K562 (cell line): Measurements from ENCODE around the gene IVL. TPM values are rescaled to one million over a fixed set of nuclear protein-coding genes. Genes with fewer than 3 reads are reported as not detected.

Source experiments
- ATAC-seq: fragments of 200-7000 bp; cut with Tn5 transposase; 3 replicates; pipeline ENCODE4 v1.9.1; 2020; ENCODE audit warnings: moderate library complexity
- BruUV-seq: library from RNA; stranded (reverse); fragments of 400-500 nt; replicated peaks from 2 replicates; lab custom pipeline; 2021; lab: Mats Ljungman, UMichigan
- CTCF ChIA-PET: fragments of 300-600 bp; formaldehyde crosslinking; extraction: SDS; loops from one replicate; lab custom pipeline; 2021; ENCODE audit warnings: low intra/inter-chr PET ratio; lab: Yijun Ruan, JAX
- POLR2A ChIA-PET: fragments of 300-600, 350-650 bp; sonication (Branson Sonifier 250); formaldehyde crosslinking; extraction: SDS; loops from one replicate; lab custom pipeline; 2021; ENCODE audit warnings: antibody characterized with exemption, inconsistent platforms; lab: Yijun Ruan, JAX
- DNase-seq, 4 experiments: peaks; one replicate each; pipeline versions ENCODE4 v3.0.0 to v3.0.0-alpha.2; 2011 to 2018; ENCODE audit warnings: low spot score in 3 of 4, mixed read lengths in 3 of 4; ENCODE audit errors: extremely low read depth in 1 of 4
- FAIRE-seq: peaks from 2 replicates; lab custom pipeline; 2011; peaks lifted over from hg19 to GRCh38; lab: Jason Lieb, UNC
- H2AFZ ChIP-seq: 2 replicates; pipeline ENCODE4 v1.6.0; 2011; ENCODE audit warnings: low read depth, low read length, control low read depth, inconsistent platforms
- H3K27ac ChIP-seq: fragments of 200-600 bp; 3 replicates; pipeline ENCODE4 v1.8.0; 2011; ENCODE audit warnings: low read depth, mild to moderate bottlenecking, control low read depth, inconsistent platforms, low read length, moderate library complexity, mixed read lengths; ENCODE audit errors: extremely low read depth
- H3K27me3 ChIP-seq, 2 experiments: fragments of 300-600 bp in 1 of 2; 2 replicates in 1 of 2; 3 replicates in 1 of 2; pipeline versions ENCODE4 v1.6.0 to v1.8.0; 2011; ENCODE audit warnings: inconsistent platforms in 2 of 2, low read length in 2 of 2, mild to moderate bottlenecking in 1 of 2, mixed read lengths in 1 of 2, moderate library complexity in 1 of 2; ENCODE audit not compliant: control insufficient read depth in 2 of 2, insufficient read depth in 2 of 2
- H3K36me3 ChIP-seq: fragments of 300-600 bp; 3 replicates; pipeline ENCODE4 v1.8.0; 2011; ENCODE audit warnings: mild to moderate bottlenecking, low read length, inconsistent platforms; ENCODE audit not compliant: control insufficient read depth, insufficient read depth
- H3K4me1 ChIP-seq, 2 experiments: fragments of 200-600 bp in 1 of 2; replicated peaks in 1 of 2; 2 replicates in 1 of 2; 3 replicates in 1 of 2; pipeline versions ENCODE4 v1.5.1 to v1.8.0; 2011; ENCODE audit warnings: inconsistent platforms in 2 of 2, low read length in 2 of 2, mild to moderate bottlenecking in 1 of 2, mixed read lengths in 1 of 2, moderate library complexity in 1 of 2; ENCODE audit not compliant: control insufficient read depth in 2 of 2, insufficient read depth in 2 of 2
- H3K4me2 ChIP-seq: 2 replicates; pipeline ENCODE4 v1.6.1; 2011; ENCODE audit warnings: low read length, control low read depth, inconsistent platforms, mixed read lengths; ENCODE audit not compliant: insufficient read depth
- H3K4me3 ChIP-seq: fragments of 200-600 bp; sonication (generic), shearing (Covaris generic); 2 replicates; pipeline ENCODE4 v1.5.1; 2016; ENCODE audit warnings: control low read depth, inconsistent platforms
- H3K79me2 ChIP-seq: fragments of 200-600 bp; 3 replicates; pipeline ENCODE4 v1.8.0; 2011; ENCODE audit warnings: low read length, inconsistent platforms; ENCODE audit not compliant: control insufficient read depth, insufficient read depth
- H3K9ac ChIP-seq, 2 experiments: 2 replicates each; pipeline versions ENCODE4 v1.6.0 to v1.6.1; 2011; ENCODE audit warnings: low read depth in 2 of 2, low read length in 2 of 2, control low read depth in 1 of 2, inconsistent platforms in 1 of 2, mild to moderate bottlenecking in 1 of 2, mixed read lengths in 1 of 2; ENCODE audit not compliant: insufficient read depth in 1 of 2
- H3K9me1 ChIP-seq: one replicate; pipeline ENCODE4 v1.6.0; 2011; ENCODE audit warnings: inconsistent platforms, mild to moderate bottlenecking, low read length, moderate library complexity; ENCODE audit not compliant: control insufficient read depth, insufficient read depth
- H3K9me3 ChIP-seq: replicated peaks from 2 replicates; pipeline ENCODE4 v1.5.1; 2011; ENCODE audit warnings: low read depth, low read length, inconsistent platforms; ENCODE audit not compliant: control insufficient read depth, insufficient read depth
- H4K20me1 ChIP-seq: replicated peaks from 2 replicates; pipeline ENCODE4 v1.6.1; 2011; ENCODE audit warnings: low read length, inconsistent platforms, mixed read lengths; ENCODE audit not compliant: control insufficient read depth, insufficient read depth
- CHAMP1 ChIP-seq: fragments of 450-650 bp; IDR thresholded peaks from 2 replicates; pipeline ENCODE4 v1.6.1; 2016; ENCODE audit warnings: mild to moderate bottlenecking
- CUX1 ChIP-seq: fragments of 200-800 bp; sonication (Bioruptor generic); IDR thresholded peaks from 2 replicates; pipeline ENCODE4 v1.6.1; 2016; ENCODE audit warnings: missing genetic modification characterization, missing compliant biosample characterization
- FOXM1 ChIP-seq, 2 experiments: fragments of 450-650 bp in 1 of 2; sonication (generic) in 1 of 2; formaldehyde crosslinking in 1 of 2; IDR thresholded peaks; 2 replicates each; pipeline versions ENCODE4 v1.6.1 to v1.9.0; 2017 to 2022; ENCODE audit warnings: low read depth in 2 of 2, mild to moderate bottlenecking in 2 of 2, missing genetic modification reagents in 1 of 2, moderate library complexity in 1 of 2
- IFI16 ChIP-seq: fragments of 250-450 bp; sonication (Bioruptor Pico); IDR thresholded peaks from 2 replicates; pipeline ENCODE4 v2.1.2; 2022; ENCODE audit warnings: mild to moderate bottlenecking, inconsistent platforms
- MXI1 ChIP-seq: IDR thresholded peaks from 2 replicates; pipeline ENCODE4 v1.6.1; 2011; ENCODE audit warnings: low read depth, mild to moderate bottlenecking, improper control_type of control experiment, low read length
- THAP12 ChIP-seq: fragments of 250-450 bp; sonication (Bioruptor Pico); IDR thresholded peaks from 2 replicates; pipeline ENCODE4 v1.9.0; 2021; ENCODE audit warnings: mild to moderate bottlenecking, inconsistent platforms
- ZNF12 ChIP-seq: sonication (generic); formaldehyde crosslinking; IDR thresholded peaks from 2 replicates; pipeline ENCODE4 v1.4.0; 2020; ENCODE audit warnings: mild to moderate bottlenecking, missing genetic modification reagents
- ZNF197 ChIP-seq: fragments of 200-800 bp; sonication (Bioruptor generic); IDR thresholded peaks from 2 replicates; pipeline ENCODE4 v1.6.1; 2016; ENCODE audit warnings: low read depth, missing genetic modification characterization, missing compliant biosample characterization
- ZNF717 ChIP-seq: fragments of 250-450 bp; sonication (Bioruptor Pico); IDR thresholded peaks from 2 replicates; pipeline ENCODE4 v1.5.0; 2021
- ZNF830 ChIP-seq: fragments of 250-450 bp; sonication (Bioruptor Pico); IDR thresholded peaks from 2 replicates; pipeline ENCODE4 v1.5.0; 2021; ENCODE audit warnings: mild to moderate bottlenecking
- WGBS: fragments of 100-300 bp; shearing (Covaris generic); methylation state at CpG from one replicate; pipeline ENCODE4 v1.1.6; 2016; ENCODE audit warnings: low coverage, mixed read lengths; ENCODE audit not compliant: insufficient coverage; ENCODE audit errors: missing lambda C conversion rate; 5-methylcytosine and 5-hydroxymethylcytosine counted together
- in situ Hi-C: fragments of 300-500 bp; cut with MboI; formaldehyde crosslinking; loops from 4 replicates; pipeline ENCODE4 v1.15.0; 2018; ENCODE audit warnings: inconsistent platforms, mixed read lengths
- intact Hi-C: fragments of 100-400 bp; cut with micrococcal nuclease; formaldehyde crosslinking; loops from 2 replicates; pipeline ENCODE4 v1.14.2; 2022
- polyA plus RNA-seq, 8 experiments: library from polyadenylated mRNA; depleted of rRNA in 4 of 8; stranded (reverse) in 5 of 8; unstranded in 3 of 8; fragments of >200 nt; fragmentation: Nextera tagmentation in 2 of 8; fragmentation: Illumina TruSeq in 1 of 8; extraction: Ambion mirVana in 2 of 8; extraction: Trizol in 1 of 8; gene quantifications; 2 replicates each; pipeline versions ENCODE4 v1.2.1 to v1.2.3, GENCODE V29; 2011 to 2014; ENCODE audit warnings: inconsistent platforms in 1 of 8, missing spikeins in 1 of 8
- total RNA-seq, 7 experiments: library from RNA; depleted of rRNA in 6 of 7; stranded (reverse); fragments of >200 nt in 6 of 7; fragmentation: Illumina TruSeq in 2 of 7; extraction: Trizol in 2 of 7; gene quantifications; 2 replicates each; pipeline versions ENCODE4 v1.2.1 to v1.2.3, GENCODE V29; 2011 to 2021; ENCODE audit warnings: low replicate concordance in 1 of 7

The IVL gene
- total and polyA plus RNA-seq, 9 of the 15 experiments (the other 6 are each of a cell fraction or from before 2014, with no cell fraction given) = not detected

- Histone ChIP-seq H3K9me3 (no peaks in the 10 kb centered on the region), H3K79me2 (no peaks in the 10 kb centered on the region), H3K9ac (no peak overlapping the region; a peak in 1 of 4 replicates), H4K20me1 (no peaks in the 10 kb centered on the region), H2AFZ (no peak overlapping the region), H3K27ac (no peak overlapping the region), H3K4me2 (no peak overlapping the region), H3K27me3 (peaks cover 0 to 16% of the 10 kb centered on the region in 2 experiments; a peak in 1 of 5 replicates), H3K4me1 (no peaks in the 10 kb centered on the region), H3K4me3 (no peak overlapping the region), H3K9me1 (no peaks in the 10 kb centered on the region), H3K36me3 (no peaks in the 10 kb centered on the region)
- 1% methylated on average over 7 of the region's 8 CpGs for WGBS
- no TSS peak for BruUV-seq
- ATAC-seq = no peak
- ChIA-PET POLR2A (no interaction called here), CTCF (interaction anchor here (0.5 kb wide), 1 partner anchor 12 kb away, joined by 3 read pairs; no protein-coding TSS in a partner anchor)
- intact Hi-C loops (no loop called here), in situ Hi-C loops (no loop called here)
- no peak for FAIRE-seq
- DNase-seq = no peak
- no peak for TF ChIP-seq ZNF12 (CRISPR knock-in tag)
- TF ChIP-seq ZNF197 = no peak
- no peak for TF ChIP-seq THAP12 (CRISPR knock-in tag)
- TF ChIP-seq FOXM1 (IDR thresholded peaks at IDR 0.05; ENCODE audit: low read depth) = no peak
- TF ChIP-seq FOXM1 (CRISPR knock-in tag; IDR thresholded peaks at IDR 0.05; ENCODE audit: low read depth) = no peak
- TF ChIP-seq IFI16 (CRISPR knock-in tag) = no peak
- TF ChIP-seq CHAMP1 = no peak
- no peak for TF ChIP-seq MXI1
- no peak for TF ChIP-seq ZNF830 (CRISPR knock-in tag)
- TF ChIP-seq CUX1 (CRISPR knock-in tag) = no peak
- no peak for TF ChIP-seq ZNF717
Observed at GRCh38 chr1:152886758-152887409, 21.5 kb upstream of the IVL start.
